Ascending aorta (tissue), 2 donors: ENCODE results near the gene STAC3. TPM values are rescaled to one million over a fixed set of nuclear protein-coding genes. Genes with fewer than 3 reads are reported as not detected.
A peak's percentile ranks its signal among the peaks of the same experiment; 100 is the strongest.

Experiments used
- DNase-seq, 2 donors: peaks; one replicate each; pipeline ENCODE4 v3.0.0-alpha.2; 2019; ENCODE audit warnings: low spot score in 2 of 2
- H3K27ac ChIP-seq, 2 donors: fragments of 200-600 bp; sonication (generic); one replicate each; pipeline ENCODE4 v1.5.1; 2016 to 2017; ENCODE audit warnings: mild to moderate bottlenecking in 1 of 2
- H3K27me3 ChIP-seq: fragments of 200-600 bp; sonication (generic); one replicate; pipeline ENCODE4 v1.5.1; 2017
- H3K36me3 ChIP-seq, 2 donors: fragments of 200-600 bp; sonication (generic); one replicate each; pipeline ENCODE4 v1.5.1; 2016
- H3K4me1 ChIP-seq, 2 donors: fragments of 200-600 bp; sonication (generic); one replicate each; pipeline ENCODE4 v1.5.1; 2016 to 2017; ENCODE audit warnings: mild to moderate bottlenecking in 1 of 2
- H3K4me3 ChIP-seq, 2 donors: fragments of 200-600 bp; sonication (generic); one replicate each; pipeline ENCODE4 v1.5.1; 2016 to 2017; ENCODE audit warnings: mild to moderate bottlenecking in 1 of 2
- H3K9me3 ChIP-seq, 2 donors: fragments of 200-600 bp; sonication (generic); one replicate each; pipeline ENCODE4 v1.5.1; 2016
- intact Hi-C: fragments of 100-400 bp; cut with DNase I; formaldehyde crosslinking; loops from one replicate; pipeline ENCODE4 v1.15.1; 2023
- total RNA-seq: library from RNA; depleted of rRNA; stranded (reverse); fragments of >200 nt; gene quantifications from one replicate; pipeline ENCODE4 v1.1.0, GENCODE V29; 2016
- TF ChIP-seq, protein P1 (sequence below), 3 experiments: fragments of 200-600 bp in 2 of 3; fragments of 450-650 bp in 1 of 3; sonication (generic) in 2 of 3; IDR thresholded peaks; one replicate each; pipeline ENCODE4 v1.5.1; 2016 to 2019; ENCODE audit warnings: antibody characterized with exemption in 3 of 3, mild to moderate bottlenecking in 1 of 3, moderate library complexity in 1 of 3

STAC3 gene
- total RNA-seq, 1 donor from 2014 or later: not detected

DNA sequence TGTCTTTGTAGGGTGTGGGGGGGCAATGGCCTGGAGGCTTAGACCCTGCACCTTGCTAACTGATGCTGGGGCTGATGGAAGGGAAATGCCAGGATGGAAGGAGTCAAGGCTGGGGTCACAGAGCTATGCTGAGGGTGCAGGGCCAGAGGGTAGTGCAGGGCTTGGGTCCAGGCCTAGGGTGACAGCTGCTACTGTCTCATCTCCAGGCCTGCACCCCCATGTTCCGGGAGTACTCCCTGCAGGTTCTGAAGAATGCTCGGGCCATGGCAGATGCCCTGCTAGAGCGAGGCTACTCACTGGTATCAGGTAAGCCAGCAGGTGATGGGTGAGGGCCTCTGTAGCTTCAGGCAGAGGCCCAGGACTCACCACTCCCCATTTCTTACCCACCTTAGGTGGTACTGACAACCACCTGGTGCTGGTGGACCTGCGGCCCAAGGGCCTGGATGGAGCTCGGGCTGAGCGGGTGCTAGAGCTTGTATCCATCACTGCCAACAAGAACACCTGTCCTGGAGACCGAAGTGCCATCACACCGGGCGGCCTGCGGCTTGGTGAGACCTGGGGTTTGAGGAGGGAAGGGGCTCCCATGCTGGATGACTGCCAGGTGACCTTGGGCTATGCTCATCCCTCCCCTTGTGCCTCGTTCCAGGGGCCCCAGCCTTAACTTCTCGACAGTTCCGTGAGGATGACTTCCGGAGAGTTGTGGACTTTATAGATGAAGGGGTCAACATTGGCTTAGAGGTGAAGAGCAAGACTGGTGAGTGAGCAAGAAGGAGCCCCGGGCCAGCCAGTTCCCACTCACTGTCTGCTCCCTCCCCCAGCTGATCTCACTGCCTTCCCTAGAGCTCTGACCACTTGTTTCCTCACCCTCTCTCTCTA, 17.4 kb downstream of the STAC3 start:
- Histone ChIP-seq H3K27me3 (peaks cover 8% of the 10 kb centered on the region), H3K27ac (peak overlapping the region in 1 of 2 donors; percentile 74), H3K36me3 (peaks cover 23 to 31% of the 10 kb centered on the region in 2 donors), H3K9me3 (no peaks in the 10 kb centered on the region), H3K4me3 (no peak overlapping the region), H3K4me1 (peaks cover 6 to 20% of the 10 kb centered on the region in 2 donors)
- intact Hi-C loops: no loop called here
- TF ChIP-seq, protein P1, sequence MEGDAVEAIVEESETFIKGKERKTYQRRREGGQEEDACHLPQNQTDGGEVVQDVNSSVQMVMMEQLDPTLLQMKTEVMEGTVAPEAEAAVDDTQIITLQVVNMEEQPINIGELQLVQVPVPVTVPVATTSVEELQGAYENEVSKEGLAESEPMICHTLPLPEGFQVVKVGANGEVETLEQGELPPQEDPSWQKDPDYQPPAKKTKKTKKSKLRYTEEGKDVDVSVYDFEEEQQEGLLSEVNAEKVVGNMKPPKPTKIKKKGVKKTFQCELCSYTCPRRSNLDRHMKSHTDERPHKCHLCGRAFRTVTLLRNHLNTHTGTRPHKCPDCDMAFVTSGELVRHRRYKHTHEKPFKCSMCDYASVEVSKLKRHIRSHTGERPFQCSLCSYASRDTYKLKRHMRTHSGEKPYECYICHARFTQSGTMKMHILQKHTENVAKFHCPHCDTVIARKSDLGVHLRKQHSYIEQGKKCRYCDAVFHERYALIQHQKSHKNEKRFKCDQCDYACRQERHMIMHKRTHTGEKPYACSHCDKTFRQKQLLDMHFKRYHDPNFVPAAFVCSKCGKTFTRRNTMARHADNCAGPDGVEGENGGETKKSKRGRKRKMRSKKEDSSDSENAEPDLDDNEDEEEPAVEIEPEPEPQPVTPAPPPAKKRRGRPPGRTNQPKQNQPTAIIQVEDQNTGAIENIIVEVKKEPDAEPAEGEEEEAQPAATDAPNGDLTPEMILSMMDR (IDR thresholded peaks at IDR 0.05): no peak
- no peak for DNase-seq

DNA sequence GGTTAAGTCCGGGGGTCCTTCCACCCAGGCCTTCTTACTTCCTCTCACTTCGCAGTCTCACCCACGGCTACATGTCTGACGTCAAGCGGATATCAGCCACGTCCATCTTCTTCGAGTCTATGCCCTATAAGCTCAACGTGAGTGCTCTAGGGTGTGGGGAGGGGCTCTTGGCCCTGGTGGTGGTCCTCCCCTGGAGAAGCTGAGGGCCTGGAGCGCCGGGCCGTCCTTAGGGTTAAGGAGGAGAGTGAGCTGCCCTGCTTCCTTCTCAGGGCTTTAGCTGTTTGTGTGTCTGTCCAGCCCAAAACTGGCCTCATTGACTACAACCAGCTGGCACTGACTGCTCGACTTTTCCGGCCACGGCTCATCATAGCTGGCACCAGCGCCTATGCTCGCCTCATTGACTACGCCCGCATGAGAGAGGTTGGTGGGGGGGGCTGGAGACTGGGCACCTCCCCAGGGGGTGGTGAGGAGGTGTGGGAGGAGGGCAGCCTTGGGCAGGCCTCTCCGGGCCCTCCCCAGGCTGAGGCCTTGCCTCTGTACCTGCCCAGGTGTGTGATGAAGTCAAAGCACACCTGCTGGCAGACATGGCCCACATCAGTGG, 18.7 kb downstream of the STAC3 start:
- Histone ChIP-seq H3K27ac (peak overlapping the region in 1 of 2 donors; percentile 0), H3K4me1 (peaks cover 0 to 12% of the 10 kb centered on the region in 2 donors), H3K27me3 (no peaks in the 10 kb centered on the region), H3K4me3 (no peak overlapping the region), H3K36me3 (peaks cover 23 to 31% of the 10 kb centered on the region in 2 donors), H3K9me3 (no peaks in the 10 kb centered on the region)
- DNase-seq: no peak
- intact Hi-C loops: no loop called here
- TF ChIP-seq, protein P1 (IDR thresholded peaks at IDR 0.05): no peak

DNA sequence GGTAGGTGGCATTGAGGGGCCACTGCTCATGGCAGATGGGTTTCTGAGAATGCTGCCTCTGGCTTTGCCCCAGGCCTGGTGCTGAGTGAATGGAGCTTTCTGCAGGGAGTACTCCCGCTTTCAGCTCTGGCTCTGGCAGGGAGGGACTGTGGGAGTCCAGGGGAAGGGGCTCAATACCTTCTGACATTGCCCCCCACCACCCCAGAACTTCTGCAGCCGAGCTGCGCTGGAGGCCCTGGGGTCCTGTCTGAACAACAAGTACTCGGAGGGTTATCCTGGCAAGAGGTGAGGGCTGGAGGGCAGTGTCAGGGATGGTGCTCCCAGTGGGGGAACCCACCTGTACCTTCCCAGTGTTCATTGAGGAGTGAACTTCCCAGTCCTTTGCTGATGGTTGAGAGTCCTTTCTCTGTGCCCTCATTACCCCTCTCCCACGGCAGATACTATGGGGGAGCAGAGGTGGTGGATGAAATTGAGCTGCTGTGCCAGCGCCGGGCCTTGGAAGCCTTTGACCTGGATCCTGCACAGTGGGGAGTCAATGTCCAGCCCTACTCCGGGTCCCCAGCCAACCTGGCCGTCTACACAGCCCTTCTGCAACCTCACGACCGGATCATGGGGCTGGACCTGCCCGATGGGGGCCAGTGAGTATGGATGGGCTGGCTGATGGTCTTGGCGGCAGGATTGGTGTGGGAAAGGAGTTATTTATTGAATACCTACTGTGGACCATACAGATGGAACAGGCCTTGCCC, 19.5 kb downstream of the STAC3 start:
- Histone ChIP-seq H3K4me3 (peak overlapping the region in 1 of 2 donors; percentile 65), H3K27me3 (no peaks in the 10 kb centered on the region), H3K9me3 (no peaks in the 10 kb centered on the region), H3K36me3 (peaks cover 23 to 31% of the 10 kb centered on the region in 2 donors), H3K27ac (peak overlapping the region in 1 of 2 donors; percentile 74), H3K4me1 (peaks cover 0 to 16% of the 10 kb centered on the region in 2 donors)
- no peak for DNase-seq
- TF ChIP-seq, protein P1 (IDR thresholded peaks at IDR 0.05): no peak
- intact Hi-C loops: no loop called here

DNA sequence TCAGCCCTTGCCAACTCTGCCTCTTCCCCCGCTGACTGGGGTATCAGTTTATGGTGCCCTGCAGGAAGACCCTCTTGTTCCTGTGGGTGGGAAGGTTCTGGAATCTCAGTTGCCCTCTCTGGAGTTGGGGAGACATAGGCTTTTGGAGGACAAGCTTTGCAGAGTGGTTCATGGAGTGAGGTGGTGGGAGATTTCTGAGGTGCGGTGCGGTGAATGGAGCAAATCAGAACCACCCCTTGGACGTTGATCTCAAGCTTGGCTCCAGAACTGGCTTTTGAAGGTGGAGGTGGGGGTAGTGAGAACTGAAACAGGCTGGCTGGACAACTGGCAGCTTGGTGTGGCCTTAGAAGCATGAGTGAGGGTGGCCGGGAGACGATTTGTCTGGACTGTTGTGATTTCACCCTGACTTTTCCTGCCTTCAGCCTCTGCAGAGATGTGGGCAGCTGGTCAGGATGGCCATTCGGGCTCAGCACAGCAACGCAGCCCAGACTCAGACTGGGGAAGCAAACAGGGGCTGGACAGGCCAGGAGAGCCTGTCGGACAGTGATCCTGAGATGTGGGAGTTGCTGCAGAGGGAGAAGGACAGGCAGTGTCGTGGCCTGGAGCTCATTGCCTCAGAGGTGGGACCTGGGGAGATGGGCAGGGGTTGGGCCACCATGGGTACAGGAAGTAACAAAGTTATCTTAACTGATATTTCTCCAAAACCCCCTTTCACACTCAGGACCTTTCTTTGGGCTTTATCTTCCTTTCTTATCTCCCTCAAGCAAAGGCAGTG, 20.4 kb downstream of the STAC3 start:
- no peak for DNase-seq
- no peaks in the 10 kb centered on the region for H3K9me3 ChIP-seq
- H3K4me1 ChIP-seq: peaks cover 0 to 16% of the 10 kb centered on the region in 2 donors
- H3K27me3 ChIP-seq: peaks cover 5% of the 10 kb centered on the region
- H3K36me3 ChIP-seq: peaks cover 23 to 31% of the 10 kb centered on the region in 2 donors
- TF ChIP-seq, protein P1 (IDR thresholded peaks at IDR 0.05): no peak
- peak overlapping the region; percentile 57 to 65 for H3K4me3 ChIP-seq
- intact Hi-C loops: no loop called here
- H3K27ac ChIP-seq: peak overlapping the region; percentile 74 to 76
